Smooth muscle cell (in vitro differentiated cells): ENCODE results near the gene ADAMTS17. TPM values are rescaled to one million over a fixed set of nuclear protein-coding genes. Genes with fewer than 3 reads are reported as not detected.
"Not testable (repeated sequence)": the region's sequence is repeated elsewhere in the genome, so short reads cannot be mapped to it uniquely, and the experiment has no call there.

Source experiments
- DNase-seq: peaks from one replicate; lab custom pipeline; 2025; ENCODE audit not compliant: unreplicated experiment; lab: John Stamatoyannopoulos, UW
- H2AFZ ChIP-seq: fragments of 200-600 bp; sonication (generic); 2 replicates; pipeline ENCODE4 v1.6.0; 2016; ENCODE audit warnings: antibody characterized with exemption, low read depth, mild to moderate bottlenecking
- H3F3A ChIP-seq: fragments of 200-600 bp; sonication (generic); 2 replicates; pipeline ENCODE4 v1.6.0; 2017; ENCODE audit warnings: antibody characterized with exemption, low read depth
- H3K27ac ChIP-seq: fragments of 200-600 bp; sonication (generic); 2 replicates; pipeline ENCODE4 v1.5.1; 2016; ENCODE audit warnings: low read depth, mild to moderate bottlenecking
- H3K27me3 ChIP-seq: fragments of 200-600 bp; sonication (generic); 2 replicates; pipeline ENCODE4 v1.6.1; 2016; ENCODE audit warnings: low read depth, mild to moderate bottlenecking
- H3K36me3 ChIP-seq: fragments of 200-600 bp; sonication (generic); 2 replicates; pipeline ENCODE4 v1.5.1; 2016; ENCODE audit warnings: low read depth
- H3K4me1 ChIP-seq: fragments of 200-600 bp; sonication (generic); 2 replicates; pipeline ENCODE4 v1.5.1; 2016; ENCODE audit warnings: low read depth
- H3K4me2 ChIP-seq: fragments of 200-600 bp; sonication (generic); 2 replicates; pipeline ENCODE4 v1.6.0; 2016; ENCODE audit warnings: mild to moderate bottlenecking
- H3K4me3 ChIP-seq: fragments of 200-600 bp; sonication (generic); 2 replicates; pipeline ENCODE4 v1.5.1; 2016; ENCODE audit warnings: mild to moderate bottlenecking
- H3K79me2 ChIP-seq: fragments of 200-600 bp; sonication (generic); 2 replicates; pipeline ENCODE4 v1.6.0; 2016; ENCODE audit warnings: low read depth, mild to moderate bottlenecking
- H3K9ac ChIP-seq: fragments of 200-600 bp; sonication (generic); 2 replicates; pipeline ENCODE4 v1.6.0; 2016; ENCODE audit warnings: low read depth
- H3K9me3 ChIP-seq: fragments of 200-600 bp; sonication (generic); replicated peaks from 2 replicates; pipeline ENCODE4 v1.5.1; 2016; ENCODE audit warnings: low read depth
- H4K20me1 ChIP-seq: fragments of 200-600 bp; sonication (generic); 2 replicates; pipeline ENCODE4 v1.6.0; 2016; ENCODE audit warnings: low read depth
- WGBS: methylation state at CpG from one replicate; pipeline ENCODE4 v1.1.7; 2016; ENCODE audit warnings: low lambda C conversion rate; 5-methylcytosine and 5-hydroxymethylcytosine counted together
- polyA plus RNA-seq: library from polyadenylated mRNA; unstranded; fragments of >200 nt; fragmentation: Nextera tagmentation; extraction: Ambion mirVana; gene quantifications from 2 replicates; pipeline ENCODE4 v1.2.1, GENCODE V29; 2016
- small RNA-seq: library from RNA; depleted of rRNA; stranded (forward); fragments of <200 nt; gene quantifications from one replicate; pipeline ENCODE3, GENCODE V24; 2014
- total RNA-seq: library from RNA; depleted of rRNA; stranded (reverse); fragments of >200 nt; gene quantifications from 2 replicates; pipeline ENCODE4 v1.2.3, GENCODE V29; 2014
- TF ChIP-seq, protein P1 (sequence below): fragments of 200-600 bp; sonication (generic); IDR thresholded peaks from 2 replicates; pipeline ENCODE4 v1.5.1; 2017; ENCODE audit warnings: borderline replicate concordance, mild to moderate bottlenecking, antibody characterized with exemption; ENCODE audit not compliant: insufficient read depth, poor library complexity, severe bottlenecking

ADAMTS17 gene
- total and polyA plus RNA-seq, 2 experiments from 2014 or later: 0.63 to 3.1 TPM

GRCh38 chr15:99928429-99928981 lies 413.3 kb downstream of the ADAMTS17 start:
- peak; percentile 28 for DNase-seq

GRCh38 chr15:99926532-99926931 lies 415.2 kb downstream of the ADAMTS17 start:
- DNase-seq, H3K4me3 ChIP-seq, H3K27ac ChIP-seq, H3K79me2 ChIP-seq, H3K4me1 ChIP-seq, H3K36me3 ChIP-seq, H4K20me1 ChIP-seq, H3K9ac ChIP-seq, H3K9me3 ChIP-seq, H2AFZ ChIP-seq, H3K4me2 ChIP-seq: not testable (repeated sequence)
- peaks cover 16% of the 10 kb centered on the region for H3F3A ChIP-seq
- peaks cover 34% of the 10 kb centered on the region for H3K27me3 ChIP-seq
- WGBS: no CpG with 5 or more reads among the region's 48 CpGs

More at GRCh38 chr15:99928429-99928981, 413.3 kb downstream of the ADAMTS17 start:
- H3K4me1 ChIP-seq: no peaks in the 10 kb centered on the region
- no peaks in the 10 kb centered on the region for H3K79me2 ChIP-seq
- H3K4me3 ChIP-seq: peak overlapping the region; percentile 46
- H3F3A ChIP-seq: peaks cover 16% of the 10 kb centered on the region
- no peaks in the 10 kb centered on the region for H4K20me1 ChIP-seq
- WGBS: 3% methylated on average over 22 of the region's 38 CpGs
- no peak overlapping the region for H3K9ac ChIP-seq
- peak overlapping the region; percentile 88 for H2AFZ ChIP-seq
- TF ChIP-seq, protein P1, sequence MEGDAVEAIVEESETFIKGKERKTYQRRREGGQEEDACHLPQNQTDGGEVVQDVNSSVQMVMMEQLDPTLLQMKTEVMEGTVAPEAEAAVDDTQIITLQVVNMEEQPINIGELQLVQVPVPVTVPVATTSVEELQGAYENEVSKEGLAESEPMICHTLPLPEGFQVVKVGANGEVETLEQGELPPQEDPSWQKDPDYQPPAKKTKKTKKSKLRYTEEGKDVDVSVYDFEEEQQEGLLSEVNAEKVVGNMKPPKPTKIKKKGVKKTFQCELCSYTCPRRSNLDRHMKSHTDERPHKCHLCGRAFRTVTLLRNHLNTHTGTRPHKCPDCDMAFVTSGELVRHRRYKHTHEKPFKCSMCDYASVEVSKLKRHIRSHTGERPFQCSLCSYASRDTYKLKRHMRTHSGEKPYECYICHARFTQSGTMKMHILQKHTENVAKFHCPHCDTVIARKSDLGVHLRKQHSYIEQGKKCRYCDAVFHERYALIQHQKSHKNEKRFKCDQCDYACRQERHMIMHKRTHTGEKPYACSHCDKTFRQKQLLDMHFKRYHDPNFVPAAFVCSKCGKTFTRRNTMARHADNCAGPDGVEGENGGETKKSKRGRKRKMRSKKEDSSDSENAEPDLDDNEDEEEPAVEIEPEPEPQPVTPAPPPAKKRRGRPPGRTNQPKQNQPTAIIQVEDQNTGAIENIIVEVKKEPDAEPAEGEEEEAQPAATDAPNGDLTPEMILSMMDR: peak; percentile 62
- H3K27ac ChIP-seq: no peak overlapping the region
- no peaks in the 10 kb centered on the region for H3K36me3 ChIP-seq
- peak overlapping the region; percentile 84 for H3K4me2 ChIP-seq
- H3K27me3 ChIP-seq: peaks cover 20% of the 10 kb centered on the region
- H3K9me3 ChIP-seq: no peaks in the 10 kb centered on the region

DNA sequence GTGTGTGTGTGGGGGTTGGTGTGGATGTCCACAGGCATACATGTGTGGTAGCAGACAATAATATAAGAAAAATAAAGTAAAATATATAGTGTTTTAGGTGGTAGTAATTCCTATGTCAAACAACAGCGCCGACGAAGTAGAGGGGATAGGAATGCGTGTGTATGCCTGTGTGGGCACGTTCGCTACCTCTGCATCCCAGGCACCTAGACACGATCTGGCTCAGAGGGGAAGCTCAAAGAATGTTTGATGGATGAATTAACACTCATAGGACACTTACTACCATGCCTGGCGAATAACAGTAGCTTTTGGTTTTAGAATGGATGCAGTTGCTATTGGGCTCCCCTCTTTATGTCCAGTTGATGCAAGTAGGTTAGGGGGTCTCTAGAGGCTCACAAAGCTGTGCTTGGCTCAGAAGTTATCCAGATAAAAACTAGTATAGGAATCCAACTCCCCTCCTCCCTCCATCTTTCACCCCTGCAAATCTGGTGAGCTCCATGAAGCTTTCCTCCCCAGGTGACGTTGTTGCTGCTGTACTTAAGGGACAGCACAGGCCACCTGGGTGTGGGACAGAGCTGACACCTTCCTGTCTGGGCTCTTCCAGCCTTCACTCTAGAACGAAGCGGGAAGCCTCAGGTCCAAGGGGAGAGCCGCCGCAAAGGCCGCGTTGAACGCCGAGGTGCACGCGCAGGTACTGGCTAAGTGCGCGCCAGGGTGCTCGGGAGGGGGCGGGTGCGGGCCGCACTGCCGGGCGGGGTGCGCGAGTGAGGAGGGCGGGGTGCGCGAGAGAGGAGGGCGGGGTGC lies 415.9 kb downstream of the ADAMTS17 start:
- no peak for DNase-seq
- 12% methylated on average over 28 of the region's 33 CpGs for WGBS

GRCh38 chr15:99923711-99924110 lies 418.1 kb downstream of the ADAMTS17 start:
- Histone ChIP-seq H3F3A (peaks cover 11% of the 10 kb centered on the region), H4K20me1 (no peaks in the 10 kb centered on the region), H3K9me3 (no peaks in the 10 kb centered on the region), H3K27ac (no peak overlapping the region), H3K4me3 (no peak overlapping the region), H2AFZ (no peak overlapping the region), H3K27me3 (peaks cover 31% of the 10 kb centered on the region), H3K9ac (no peak overlapping the region), H3K4me2 (no peak overlapping the region), H3K4me1 (no peaks in the 10 kb centered on the region), H3K36me3 (no peaks in the 10 kb centered on the region), H3K79me2 (no peaks in the 10 kb centered on the region)
- no peak for DNase-seq
- TF ChIP-seq, protein P1: no peak
- 88% methylated on average over 3 of the region's 3 CpGs for WGBS

More for the DNA sequence above, 415.9 kb downstream of the ADAMTS17 start:
- no peaks in the 10 kb centered on the region for H4K20me1 ChIP-seq
- H3K4me1 ChIP-seq: no peaks in the 10 kb centered on the region
- no peaks in the 10 kb centered on the region for H3K36me3 ChIP-seq
- H3K79me2 ChIP-seq: no peaks in the 10 kb centered on the region
- no peak overlapping the region for H3K27ac ChIP-seq
- H3K9me3 ChIP-seq: no peaks in the 10 kb centered on the region
- peaks cover 41% of the 10 kb centered on the region for H3K27me3 ChIP-seq
- H3K4me3 ChIP-seq: peak overlapping the region; percentile 30
- H3K4me2 ChIP-seq: peak overlapping the region; percentile 74
- TF ChIP-seq, protein P1: no peak
- H2AFZ ChIP-seq: no peak overlapping the region
- H3K9ac ChIP-seq: no peak overlapping the region
- peaks cover 16% of the 10 kb centered on the region for H3F3A ChIP-seq

Small RNA genes within 50 kb of the gene (small RNA-seq; reads per million reads assigned to genes)
- gene RNA5SP402: not detected

Other genes starting within 250 kb of the ADAMTS17 start
- 3.9 and 6.3 TPM in 2 replicates for gene CERS3, start 187.0 kb upstream of the ADAMTS17 start, total RNA-seq
- gene CERS3, start 187.0 kb upstream of the ADAMTS17 start, polyA plus RNA-seq: 0.87 and 1.6 TPM in 2 replicates